Panc1 (cell line): ENCODE data around the gene ETFA. TPM values are rescaled to one million over a fixed set of nuclear protein-coding genes. Genes with fewer than 3 reads are reported as not detected.

Experiments used
- ATAC-seq: fragments of 200-7000 bp; cut with Tn5 transposase; 2 replicates; pipeline ENCODE4 v1.9.1; 2020; ENCODE audit warnings: mild to moderate bottlenecking, moderate library complexity
- BruUV-seq: library from RNA; stranded (reverse); fragments of 400-500 nt; replicated peaks from 2 replicates; lab custom pipeline; 2021; lab: Mats Ljungman, UMichigan
- CTCF ChIA-PET: fragments of 300-600 bp; sonication (Branson Sonifier 250); formaldehyde crosslinking; loops from one replicate; lab custom pipeline; 2022; ENCODE audit warnings: antibody characterized with exemption; lab: Charles Lee
- POLR2A ChIA-PET: fragments of 300-600 bp; sonication (Branson Sonifier 250); formaldehyde crosslinking; loops from one replicate; lab custom pipeline; 2022; ENCODE audit warnings: antibody characterized with exemption; lab: Charles Lee
- DNase-seq: peaks from one replicate; pipeline ENCODE4 v3.0.0-alpha.2; 2010; ENCODE audit warnings: low read depth, low spot score
- H3K27ac ChIP-seq: 2 replicates; pipeline ENCODE4 v1.5.1; 2011; ENCODE audit warnings: mild to moderate bottlenecking, low read length, inconsistent platforms
- H3K27me3 ChIP-seq: fragments of 200-500 bp; sonication (Bioruptor generic); 2 replicates; pipeline ENCODE4 v1.6.0; 2014; ENCODE audit warnings: low read length, inconsistent platforms; ENCODE audit not compliant: control insufficient read depth, insufficient read depth
- H3K36me3 ChIP-seq: fragments of 200-500 bp; sonication (Bioruptor generic); 2 replicates; pipeline ENCODE4 v1.5.1; 2014; ENCODE audit warnings: inconsistent platforms, mild to moderate bottlenecking, low read length, moderate library complexity; ENCODE audit not compliant: control insufficient read depth, insufficient read depth
- H3K4me1 ChIP-seq: 2 replicates; pipeline ENCODE4 v1.5.1; 2011; ENCODE audit warnings: inconsistent platforms, mild to moderate bottlenecking, low read length, moderate library complexity; ENCODE audit not compliant: control insufficient read depth, insufficient read depth
- H3K4me3 ChIP-seq, 2 experiments: 2 replicates each; pipeline ENCODE4 v1.5.1; 2011 to 2012; ENCODE audit warnings: low read depth in 2 of 2, low read length in 2 of 2, mild to moderate bottlenecking in 2 of 2, inconsistent platforms in 1 of 2, moderate library complexity in 1 of 2
- H3K9me3 ChIP-seq: fragments of 200-500 bp; sonication (Bioruptor generic); 2 replicates; pipeline ENCODE4 v1.5.1; 2014; ENCODE audit warnings: low read depth, mild to moderate bottlenecking, inconsistent platforms, low read length, moderate library complexity; ENCODE audit not compliant: control insufficient read depth, insufficient read depth
- CTCF ChIP-seq: fragments of 450-650 bp; IDR thresholded peaks from 2 replicates; pipeline ENCODE4 v1.5.1; 2017; ENCODE audit warnings: mild to moderate bottlenecking
- POLR2AphosphoS5 ChIP-seq: IDR thresholded peaks from 2 replicates; pipeline ENCODE4 v1.6.1; 2012; ENCODE audit warnings: mild to moderate bottlenecking, low read depth, low read length, moderate library complexity
- REST ChIP-seq, 2 experiments: IDR thresholded peaks; 2 replicates each; pipeline ENCODE4 v1.6.1; 2011 to 2012; ENCODE audit warnings: low read depth in 2 of 2, control low read depth in 1 of 2, low read length in 1 of 2, mild to moderate bottlenecking in 1 of 2, moderate library complexity in 1 of 2; ENCODE audit not compliant: insufficient read depth in 1 of 2
- SIN3A ChIP-seq: IDR thresholded peaks from 2 replicates; pipeline ENCODE4 v1.6.1; 2012; ENCODE audit warnings: low read depth, mild to moderate bottlenecking, low read length, moderate library complexity, borderline replicate concordance; ENCODE audit not compliant: insufficient read depth
- TCF7L2 ChIP-seq: IDR thresholded peaks from 2 replicates; pipeline ENCODE4 v1.6.1; 2011; ENCODE audit warnings: mild to moderate bottlenecking, low read depth, low read length, inconsistent platforms
- in situ Hi-C: cut with HindIII; loops from 2 replicates; pipeline ENCODE4 v1.10.0; 2016; ENCODE audit warnings: low sequenced_read_pairs, low pct_unique_long_range_greater_than_20kb
- intact Hi-C: fragments of 100-400 bp; cut with micrococcal nuclease; formaldehyde crosslinking; loops from one replicate; pipeline ENCODE4 v1.10.0; 2022; ENCODE audit not compliant: unreplicated experiment
- total RNA-seq: library from RNA; stranded (reverse); gene quantifications from one replicate; pipeline ENCODE4 v1.2.1, GENCODE V29; 2021; ENCODE audit not compliant: unreplicated experiment

The ETFA gene
- total RNA-seq, 1 experiment from 2014 or later = 159 TPM

DNA sequence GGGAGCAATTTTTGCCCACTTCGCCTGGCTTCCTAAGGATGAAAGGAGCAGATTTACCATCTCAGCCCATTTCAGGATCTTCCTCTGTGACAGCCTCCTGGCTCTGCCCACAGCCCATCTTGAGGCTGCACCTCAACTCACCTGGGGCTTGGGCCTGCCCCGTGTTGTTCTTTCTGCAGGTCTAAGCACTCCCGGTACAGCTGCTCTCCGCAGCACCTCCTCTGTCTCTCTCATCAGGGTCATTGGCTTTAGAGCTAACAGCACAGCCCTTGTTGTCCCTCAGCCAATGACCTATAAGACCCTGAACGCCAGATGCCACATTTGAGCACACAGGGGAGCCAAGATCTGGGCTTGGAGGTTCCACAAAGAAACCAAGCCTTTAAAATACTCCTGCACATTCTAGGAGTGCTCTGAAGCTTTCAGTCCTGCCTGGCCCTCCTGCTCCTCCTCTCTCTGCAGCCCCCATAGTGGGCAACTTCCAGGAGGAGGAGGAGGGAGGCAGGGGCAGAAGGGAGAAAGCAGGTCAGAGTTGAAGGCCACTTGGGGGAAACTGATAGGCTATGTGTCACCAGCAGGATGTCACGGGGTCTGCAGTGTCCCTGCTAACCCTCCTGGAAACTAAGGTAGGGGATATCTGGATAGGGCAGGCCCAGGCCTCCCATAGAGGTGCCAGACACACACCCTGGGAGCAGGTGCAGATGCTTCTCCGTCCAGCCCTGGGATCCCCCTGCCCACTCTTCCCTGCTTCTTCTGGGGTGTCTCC lies 115.6 kb downstream of the ETFA start:
- POLR2A ChIA-PET = no interaction called here
- DNase-seq (no peak), ATAC-seq (no peak)
- no peak overlapping the region for H3K4me3 ChIP-seq
- in situ Hi-C loops (no loop called here), intact Hi-C loops (no loop called here)
- H3K9me3 ChIP-seq = no peaks in the 10 kb centered on the region
- no peaks in the 10 kb centered on the region for H3K36me3 ChIP-seq
- H3K4me1 ChIP-seq = peaks cover 11% of the 10 kb centered on the region
- H3K27ac ChIP-seq = no peak overlapping the region
- CTCF ChIA-PET = no interaction called here
- no TSS peak for BruUV-seq
- no peaks in the 10 kb centered on the region for H3K27me3 ChIP-seq
- TF ChIP-seq SIN3A = no peak
- no peak for TF ChIP-seq CTCF
- TF ChIP-seq TCF7L2 = no peak
- TF ChIP-seq POLR2AphosphoS5 = no peak
- no peak for TF ChIP-seq REST (IDR thresholded peaks at IDR 0.05; ENCODE audit: insufficient read depth in 1 of 2, low read depth in 2 of 2, low read length in 1 of 2)

DNA sequence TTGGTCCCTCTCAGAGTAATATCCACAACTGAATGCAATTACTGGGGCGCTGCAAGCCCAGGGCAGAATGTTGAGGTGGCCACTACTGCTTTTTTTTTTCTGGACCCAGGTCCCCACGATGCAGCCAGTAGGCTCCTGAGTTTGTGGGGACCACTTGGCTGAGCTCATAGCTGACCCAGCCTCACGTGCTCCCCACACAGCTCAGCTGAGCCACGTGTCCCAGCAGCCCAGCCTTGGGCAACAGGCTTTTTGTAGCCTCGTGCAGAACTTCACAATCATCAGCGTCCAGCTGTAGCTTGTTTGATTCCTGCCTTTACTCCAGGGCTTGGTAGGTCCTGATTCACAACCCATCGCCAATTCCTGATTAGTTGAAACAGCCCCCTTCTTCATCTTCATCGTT lies 117.3 kb downstream of the ETFA start:
- POLR2A ChIA-PET = interaction anchor here (0.9 kb wide), 1 partner anchor 10 kb away, joined by 3 read pairs; no protein-coding TSS in a partner anchor
- in situ Hi-C loops (no loop called here), intact Hi-C loops (no loop called here)
- Histone ChIP-seq H3K36me3 (no peaks in the 10 kb centered on the region), H3K27me3 (no peaks in the 10 kb centered on the region), H3K4me1 (peaks cover 19% of the 10 kb centered on the region), H3K9me3 (no peaks in the 10 kb centered on the region), H3K4me3 (no peak overlapping the region), H3K27ac (no peak overlapping the region)
- DNase-seq (no peak), ATAC-seq (no peak)
- TF ChIP-seq TCF7L2 = no peak
- TF ChIP-seq SIN3A = no peak
- no peak for TF ChIP-seq REST (IDR thresholded peaks at IDR 0.05; ENCODE audit: insufficient read depth in 1 of 2, low read depth in 2 of 2, low read length in 1 of 2)
- BruUV-seq = no TSS peak
- CTCF ChIA-PET = no interaction called here
